Type B pancreatic cell (in vitro differentiated cells): ENCODE measurements around the gene CLINT1. TPM values are rescaled to one million over a fixed set of nuclear protein-coding genes. Genes with fewer than 3 reads are reported as not detected.

Experiments used
- DNase-seq: peaks from one replicate; pipeline ENCODE4 v3.0.0; 2021; ENCODE audit warnings: mixed read lengths; ENCODE audit not compliant: unreplicated experiment; ENCODE audit errors: extremely low spot score
- H3K27ac Mint-ChIP-seq: 2 replicates; pipeline ENCODE4 v1.8.0; 2021; ENCODE audit warnings: mild to moderate bottlenecking, mixed read lengths
- H3K27me3 Mint-ChIP-seq: 2 replicates; pipeline ENCODE4 v1.8.0; 2021; ENCODE audit warnings: mixed read lengths
- H3K36me3 Mint-ChIP-seq: 2 replicates; pipeline ENCODE4 v1.8.0; 2021; ENCODE audit warnings: mixed read lengths
- H3K4me1 Mint-ChIP-seq: one replicate; pipeline ENCODE4 v1.8.0; 2021; ENCODE audit warnings: mixed read lengths; ENCODE audit not compliant: unreplicated experiment
- H3K4me3 Mint-ChIP-seq: 2 replicates; pipeline ENCODE4 v1.8.0; 2021; ENCODE audit warnings: mild to moderate bottlenecking, mixed read lengths
- H3K9me3 Mint-ChIP-seq: 2 replicates; pipeline ENCODE4 v1.8.0; 2021; ENCODE audit warnings: mixed read lengths
- CTCF ChIP-seq: fragments of 200-600 bp; sonication (generic); conservative IDR thresholded peaks from 2 replicates; pipeline ENCODE4 v1.5.0; 2021; ENCODE audit warnings: antibody characterized with exemption, mild to moderate bottlenecking
- total RNA-seq: library from RNA; stranded (reverse); gene quantifications from 2 replicates; pipeline ENCODE4 v1.2.1, GENCODE V29; 2021; ENCODE audit warnings: low replicate concordance

The CLINT1 gene
- total RNA-seq, 1 donor from 2014 or later: 81.8 TPM

GRCh38 chr5:157821822-157822622 is 36.9 kb downstream of the CLINT1 start:
- peak overlapping the region; percentile 30 for H3K4me3 Mint-ChIP-seq
- DNase-seq: no peak
- peak overlapping the region; percentile 34 for H3K27ac Mint-ChIP-seq
- H3K4me1 Mint-ChIP-seq: peaks cover 39% of the 10 kb centered on the region
- no peaks in the 10 kb centered on the region for H3K9me3 Mint-ChIP-seq
- no peaks in the 10 kb centered on the region for H3K27me3 Mint-ChIP-seq
- no peak for TF ChIP-seq CTCF
- H3K36me3 Mint-ChIP-seq: peaks cover 10% of the 10 kb centered on the region

GRCh38 chr5:157821405-157821804 is 37.5 kb downstream of the CLINT1 start:
- H3K4me3 Mint-ChIP-seq: peak overlapping the region; percentile 57
- H3K9me3 Mint-ChIP-seq: no peaks in the 10 kb centered on the region
- H3K27ac Mint-ChIP-seq: peak overlapping the region; percentile 34
- no peak for DNase-seq
- peaks cover 10% of the 10 kb centered on the region for H3K36me3 Mint-ChIP-seq
- no peaks in the 10 kb centered on the region for H3K27me3 Mint-ChIP-seq
- peaks cover 39% of the 10 kb centered on the region for H3K4me1 Mint-ChIP-seq
- TF ChIP-seq CTCF: no peak

- peaks cover 10% of the 10 kb centered on the region for H3K36me3 Mint-ChIP-seq
- H3K27me3 Mint-ChIP-seq: no peaks in the 10 kb centered on the region
- no peaks in the 10 kb centered on the region for H3K9me3 Mint-ChIP-seq
- DNase-seq: no peak
- peak overlapping the region; percentile 42 for H3K27ac Mint-ChIP-seq
- peak; percentile 78 for TF ChIP-seq CTCF
- no peak overlapping the region for H3K4me3 Mint-ChIP-seq
- peaks cover 35% of the 10 kb centered on the region for H3K4me1 Mint-ChIP-seq
Observed at GRCh38 chr5:157820593-157821252, 38.2 kb downstream of the CLINT1 start.

GRCh38 chr5:157819502-157820115 is 39.3 kb downstream of the CLINT1 start:
- Mint-ChIP-seq H3K27ac (peak overlapping the region; percentile 54), H3K9me3 (no peaks in the 10 kb centered on the region), H3K27me3 (no peaks in the 10 kb centered on the region), H3K4me1 (peaks cover 35% of the 10 kb centered on the region), H3K36me3 (peaks cover 10% of the 10 kb centered on the region), H3K4me3 (no peak overlapping the region)
- no peak for TF ChIP-seq CTCF
- DNase-seq: no peak

DNA sequence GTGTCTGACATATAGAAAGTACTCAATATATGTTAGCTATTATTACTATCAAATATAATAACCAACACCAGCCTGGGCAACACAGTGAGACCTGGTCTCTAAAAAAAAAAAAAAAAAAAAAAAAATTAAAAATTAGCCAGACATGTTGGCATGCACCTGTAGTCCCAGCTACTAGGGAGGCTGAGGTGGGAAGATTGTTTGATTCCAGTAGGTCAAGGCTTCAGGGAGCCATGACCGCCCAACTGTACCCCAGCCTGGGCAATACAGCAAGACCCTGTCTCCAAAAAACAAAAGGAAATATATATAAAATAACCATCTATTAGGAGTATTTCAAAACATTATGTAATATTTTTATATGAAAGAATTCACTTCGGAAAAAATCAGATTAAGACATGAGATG is 40.6 kb downstream of the CLINT1 start:
- no peak overlapping the region for H3K27ac Mint-ChIP-seq
- no peak for TF ChIP-seq CTCF
- DNase-seq: no peak
- H3K9me3 Mint-ChIP-seq: no peaks in the 10 kb centered on the region
- no peaks in the 10 kb centered on the region for H3K27me3 Mint-ChIP-seq
- peaks cover 35% of the 10 kb centered on the region for H3K4me1 Mint-ChIP-seq
- H3K36me3 Mint-ChIP-seq: peaks cover 14% of the 10 kb centered on the region
- no peak overlapping the region for H3K4me3 Mint-ChIP-seq
